IPS-18c (cell line): ENCODE results near the gene GRID1.
"Not testable (repeated sequence)": the region's sequence is repeated elsewhere in the genome, so short reads cannot be mapped to it uniquely, and the experiment has no call there.

Experiments used
- H3K4me3 ChIP-seq: 2 replicates; pipeline ENCODE4 v1.7.0; 2013; ENCODE audit warnings: low read depth, mild to moderate bottlenecking, low read length, moderate library complexity; ENCODE audit not compliant: insufficient read depth
- H3K9me3 ChIP-seq: one replicate; pipeline ENCODE4 v1.6.1; 2013; ENCODE audit warnings: mild to moderate bottlenecking, low read length, moderate library complexity; ENCODE audit not compliant: control insufficient read depth, insufficient read depth

GRID1 gene

DNA sequence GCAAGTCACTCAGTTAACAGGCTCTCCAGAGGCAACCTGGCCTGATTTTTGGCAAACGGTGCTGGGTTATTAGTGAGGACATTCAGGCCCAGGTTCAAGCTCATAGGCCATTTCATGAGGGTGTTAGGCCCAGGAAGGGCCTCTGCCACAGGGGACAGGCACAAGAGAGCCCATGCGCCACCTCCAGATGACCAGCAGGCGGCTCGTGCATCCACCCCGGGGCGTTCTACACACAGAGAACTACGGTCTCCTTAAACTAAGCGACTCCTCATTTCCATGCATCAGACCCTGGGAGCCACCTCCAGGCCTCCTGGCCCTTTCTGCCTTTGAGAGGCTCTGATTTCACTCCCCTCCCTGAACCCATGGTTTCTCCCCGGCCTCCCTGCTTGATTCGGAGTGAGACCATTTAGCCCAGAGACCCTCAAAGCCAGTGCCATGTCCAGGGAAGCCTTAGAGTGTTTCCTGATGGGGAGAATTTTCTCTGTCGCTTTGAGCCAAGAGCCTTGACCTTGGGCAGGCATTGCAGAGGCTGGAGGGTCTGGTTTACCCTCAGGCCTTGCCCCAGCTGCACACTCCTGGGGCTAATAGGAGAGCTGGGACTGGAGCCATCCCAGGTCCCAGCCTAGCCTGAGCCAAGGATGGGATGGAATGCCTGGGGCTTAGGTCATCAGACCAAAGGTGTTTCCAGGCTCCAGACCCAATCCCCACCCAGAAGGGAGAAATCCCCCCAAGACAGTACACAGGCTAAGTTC lies 188.0 kb downstream of the GRID1 start:
- Histone ChIP-seq H3K9me3 (no peaks in the 10 kb centered on the region), H3K4me3 (no peak overlapping the region)

DNA sequence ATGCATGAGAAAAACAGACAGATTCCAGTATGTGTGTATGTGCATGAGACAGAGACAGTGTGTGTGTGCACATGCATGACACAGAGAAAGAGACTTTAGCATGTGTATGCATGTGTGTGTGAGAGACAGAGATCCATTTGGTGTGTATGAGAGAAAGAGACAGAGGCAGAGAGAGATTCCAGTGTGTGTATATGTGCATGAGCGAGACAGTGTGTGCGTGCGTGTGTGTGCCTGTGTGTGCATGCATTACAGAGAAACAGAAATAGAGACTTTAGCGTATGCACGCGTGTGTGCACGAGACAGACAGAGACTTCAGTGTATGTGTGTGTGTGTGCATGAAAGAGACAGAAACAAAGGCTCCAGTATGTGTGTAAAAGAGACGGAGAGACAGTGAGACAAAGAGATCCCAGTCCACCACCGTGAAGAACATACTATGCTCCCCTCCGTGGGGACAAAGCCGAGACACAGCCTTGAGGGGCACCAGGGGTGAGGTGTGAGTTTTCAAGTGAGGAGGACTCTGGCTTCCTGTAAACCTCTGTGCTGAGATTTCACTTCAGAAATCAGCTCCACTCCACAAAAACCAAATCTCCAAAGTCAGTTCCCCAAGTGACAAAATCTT lies 188.9 kb downstream of the GRID1 start:
- Histone ChIP-seq H3K9me3 (no peaks in the 10 kb centered on the region), H3K4me3 (no peak overlapping the region)

DNA sequence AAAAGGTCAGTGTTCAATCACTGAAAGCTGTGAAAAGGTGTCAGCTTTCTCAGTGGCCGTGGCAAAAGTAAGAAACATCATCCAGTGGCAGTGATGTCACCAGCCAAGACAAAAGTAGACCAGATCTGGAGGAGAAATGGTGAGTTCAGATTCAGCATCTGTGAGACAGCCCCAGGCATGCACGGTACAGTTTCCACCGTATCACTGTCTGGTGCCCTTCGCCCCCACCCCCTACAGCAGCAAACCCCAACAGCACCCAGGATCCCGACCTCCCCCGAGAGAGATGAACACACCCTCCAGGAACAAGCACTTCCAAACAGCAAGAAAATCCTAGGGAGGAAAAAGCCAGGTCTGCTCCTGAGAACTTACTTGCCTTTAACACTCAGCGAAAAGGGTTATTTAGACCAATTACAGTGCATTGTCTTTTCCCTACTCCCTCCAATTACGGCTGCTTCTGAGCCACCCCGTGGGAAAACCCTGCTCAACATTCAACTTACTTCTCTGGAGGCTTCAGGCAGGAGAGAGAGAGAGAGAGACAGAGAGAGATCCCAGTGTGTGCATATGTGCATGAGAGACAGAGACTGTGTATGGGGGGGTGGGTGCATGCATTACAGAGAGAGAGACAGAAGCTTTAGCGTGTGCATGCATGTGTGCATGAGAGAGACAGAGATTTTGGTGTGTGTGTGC lies 189.6 kb downstream of the GRID1 start:
- H3K4me3 ChIP-seq, result no peak overlapping the region
- no peaks in the 10 kb centered on the region for H3K9me3 ChIP-seq

DNA sequence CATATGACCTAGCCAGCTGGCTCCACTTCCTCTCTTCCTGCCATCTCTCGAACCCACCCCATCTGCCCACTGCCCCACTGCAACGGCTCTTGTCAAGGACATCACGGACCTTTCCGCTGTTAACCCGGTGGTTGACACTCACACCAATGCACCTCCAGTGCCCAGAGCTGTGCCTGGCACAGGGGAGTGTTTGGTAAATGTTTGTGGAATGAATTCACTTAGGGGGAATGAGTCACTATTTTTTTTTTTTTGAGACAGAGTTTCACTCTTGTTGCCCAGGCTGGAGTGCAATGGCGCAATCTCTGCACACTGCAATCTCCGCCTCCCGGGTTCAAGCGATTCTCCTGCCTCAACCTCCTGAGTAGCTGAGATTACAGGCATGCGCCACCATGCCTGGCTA lies 191.1 kb downstream of the GRID1 start:
- not testable (repeated sequence) for H3K9me3 ChIP-seq, H3K4me3 ChIP-seq

DNA sequence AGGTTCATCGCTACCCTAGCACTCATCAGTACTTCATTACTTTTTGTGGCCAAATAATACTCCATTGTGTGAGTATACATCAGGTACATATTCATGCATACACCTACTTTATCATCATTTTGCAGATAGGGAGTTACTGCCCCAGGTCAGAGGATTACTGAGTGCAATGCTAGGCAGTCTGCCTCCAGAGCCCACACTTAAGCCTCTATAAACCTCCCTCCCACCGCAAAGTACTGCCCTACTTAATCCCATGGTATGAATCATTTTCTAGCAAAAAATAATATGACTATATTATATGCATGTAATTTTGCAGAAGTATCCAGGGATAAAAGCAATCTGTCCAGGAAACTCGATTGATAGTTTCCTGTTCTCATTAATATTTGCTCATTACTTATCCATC lies 194.3 kb downstream of the GRID1 start:
- Histone ChIP-seq H3K9me3 (no peaks in the 10 kb centered on the region), H3K4me3 (no peak overlapping the region)

DNA sequence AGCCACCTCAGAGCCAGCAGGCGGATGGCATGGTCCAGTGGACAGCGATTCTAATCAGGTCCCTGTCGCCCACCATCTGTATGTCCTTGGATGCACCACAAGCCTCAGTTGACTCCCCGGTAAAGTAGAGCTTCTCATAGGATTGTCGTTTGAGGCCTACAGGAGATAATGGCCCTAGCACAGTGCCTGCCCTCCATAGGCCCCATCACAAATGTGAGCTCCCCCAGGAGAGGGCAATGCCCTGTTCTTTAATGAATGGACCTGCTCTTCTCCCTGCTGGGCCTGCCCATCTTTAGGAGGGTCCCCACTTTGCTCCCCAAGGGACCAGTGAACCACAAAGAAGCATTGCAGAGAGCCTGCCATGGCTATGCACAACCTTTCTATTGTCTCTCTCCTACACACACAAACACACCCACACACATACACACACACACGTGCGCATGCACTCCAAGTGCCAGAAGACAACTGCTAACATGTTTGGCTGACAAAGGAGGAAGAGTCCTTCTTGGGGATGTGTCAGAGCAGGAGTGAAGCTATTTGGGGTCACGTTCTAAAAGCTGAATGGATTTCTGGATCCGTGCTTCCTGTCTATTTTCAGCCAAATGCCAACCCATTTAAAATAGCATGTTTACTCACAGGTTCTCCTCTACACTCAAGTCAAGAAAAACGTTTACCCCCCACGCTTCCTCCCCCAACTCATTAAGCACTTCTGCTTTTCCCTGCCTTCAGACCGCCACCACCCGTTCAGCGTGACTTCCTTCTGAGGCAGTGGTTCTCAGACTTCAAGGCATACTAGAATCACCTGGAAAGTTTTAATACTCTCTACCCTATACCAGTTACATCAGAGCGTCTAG lies 196.1 kb downstream of the GRID1 start:
- Histone ChIP-seq H3K9me3 (no peaks in the 10 kb centered on the region), H3K4me3 (no peak overlapping the region)

DNA sequence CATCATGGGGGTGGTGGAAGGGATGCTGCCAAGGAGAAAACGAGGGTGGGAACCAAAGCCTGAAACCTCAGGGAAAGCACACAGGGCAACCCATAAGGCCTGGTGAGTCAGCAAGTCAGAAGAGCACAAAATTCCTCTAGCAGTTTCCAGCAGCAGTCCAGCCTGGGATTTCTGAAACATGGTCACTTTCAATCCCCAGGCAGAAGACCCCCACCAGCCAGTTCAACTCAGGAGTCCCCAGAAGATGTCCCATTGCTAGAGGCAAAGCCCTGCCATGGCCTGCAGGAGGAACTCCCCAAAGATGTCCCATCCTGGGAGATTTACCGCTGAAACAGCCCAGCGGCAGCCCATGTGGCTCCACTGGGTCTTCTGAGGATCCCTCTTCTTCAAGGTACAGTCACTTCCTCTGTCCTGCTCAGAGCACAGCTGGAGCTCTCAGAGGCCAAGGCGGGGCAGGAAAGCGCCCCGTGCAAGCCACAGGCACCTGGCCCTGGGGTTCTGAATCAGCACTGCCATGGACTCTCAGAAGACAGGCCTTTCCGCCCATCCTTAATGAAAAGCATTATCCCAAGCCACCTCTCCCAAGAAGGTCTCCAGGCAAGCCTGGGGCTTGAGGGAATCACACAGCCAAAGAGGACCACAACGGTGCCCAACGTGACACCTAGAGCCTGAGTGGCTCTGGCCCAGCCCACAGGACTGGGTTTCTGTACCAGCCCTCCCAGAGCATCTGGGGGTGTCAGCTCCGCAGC lies 196.9 kb downstream of the GRID1 start:
- Histone ChIP-seq H3K4me3 (no peak overlapping the region), H3K9me3 (no peaks in the 10 kb centered on the region)

DNA sequence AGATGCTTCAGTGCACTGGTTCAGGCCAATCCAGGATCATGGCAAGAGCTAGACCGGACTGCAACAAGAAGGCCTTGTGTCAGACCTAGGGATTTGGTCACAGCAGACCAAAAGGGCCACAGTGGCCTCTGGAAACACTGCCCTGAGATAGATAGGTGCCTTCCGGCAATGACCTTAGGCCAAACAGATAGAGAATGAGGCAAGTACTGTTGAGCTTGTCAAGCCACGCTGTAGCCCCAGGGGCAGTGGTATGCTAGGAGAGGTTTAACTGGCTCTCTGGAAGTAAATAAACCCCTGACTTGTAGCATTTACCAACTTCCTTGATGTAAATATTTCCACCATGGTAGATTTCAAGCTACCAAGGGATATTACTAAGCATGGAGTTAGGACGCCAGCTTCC lies 197.5 kb downstream of the GRID1 start:
- H3K4me3 ChIP-seq, result no peak overlapping the region

DNA sequence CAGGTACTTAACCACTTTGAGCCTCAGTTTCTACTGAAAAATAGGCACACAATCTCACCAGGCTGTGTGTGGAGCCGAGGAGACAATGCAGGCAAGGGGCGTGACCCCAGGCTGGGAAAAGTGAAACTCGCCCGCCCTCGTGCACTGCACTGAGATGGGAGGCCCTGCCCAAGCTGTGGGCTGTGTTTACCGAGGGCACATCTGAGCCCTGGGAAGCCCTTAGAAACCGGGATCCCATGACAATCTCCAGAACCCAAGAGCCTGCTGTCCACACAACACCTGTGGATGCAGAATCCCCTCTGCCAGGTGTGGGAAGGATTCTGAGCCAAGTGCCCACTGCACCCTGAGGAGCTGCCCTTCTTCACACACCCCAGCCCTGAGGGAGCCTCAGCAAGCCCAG lies 198.3 kb downstream of the GRID1 start:
- Histone ChIP-seq H3K9me3 (no peaks in the 10 kb centered on the region), H3K4me3 (no peak overlapping the region)

More for the DNA sequence above, 197.5 kb downstream of the GRID1 start:
- H3K9me3 ChIP-seq, result no peaks in the 10 kb centered on the region

DNA sequence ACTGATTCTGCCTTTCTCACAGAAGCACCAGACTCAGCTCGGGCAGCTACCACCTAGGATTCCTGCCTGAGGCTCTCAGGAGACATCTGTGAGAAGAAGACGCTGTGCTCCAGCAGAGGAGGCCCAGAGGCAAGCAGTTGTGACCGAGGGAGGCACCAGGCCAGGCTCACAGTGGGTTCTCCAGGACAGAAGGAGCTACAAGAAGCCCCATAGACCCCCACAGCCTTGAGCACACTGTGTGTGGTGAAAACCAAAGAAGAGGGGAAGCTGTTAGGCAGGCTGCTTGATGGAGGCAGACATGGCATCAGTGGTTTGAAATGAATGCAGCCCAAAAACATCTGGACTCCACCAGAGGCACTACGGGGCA lies 198.8 kb downstream of the GRID1 start:
- no peak overlapping the region for H3K4me3 ChIP-seq
- no peaks in the 10 kb centered on the region for H3K9me3 ChIP-seq

DNA sequence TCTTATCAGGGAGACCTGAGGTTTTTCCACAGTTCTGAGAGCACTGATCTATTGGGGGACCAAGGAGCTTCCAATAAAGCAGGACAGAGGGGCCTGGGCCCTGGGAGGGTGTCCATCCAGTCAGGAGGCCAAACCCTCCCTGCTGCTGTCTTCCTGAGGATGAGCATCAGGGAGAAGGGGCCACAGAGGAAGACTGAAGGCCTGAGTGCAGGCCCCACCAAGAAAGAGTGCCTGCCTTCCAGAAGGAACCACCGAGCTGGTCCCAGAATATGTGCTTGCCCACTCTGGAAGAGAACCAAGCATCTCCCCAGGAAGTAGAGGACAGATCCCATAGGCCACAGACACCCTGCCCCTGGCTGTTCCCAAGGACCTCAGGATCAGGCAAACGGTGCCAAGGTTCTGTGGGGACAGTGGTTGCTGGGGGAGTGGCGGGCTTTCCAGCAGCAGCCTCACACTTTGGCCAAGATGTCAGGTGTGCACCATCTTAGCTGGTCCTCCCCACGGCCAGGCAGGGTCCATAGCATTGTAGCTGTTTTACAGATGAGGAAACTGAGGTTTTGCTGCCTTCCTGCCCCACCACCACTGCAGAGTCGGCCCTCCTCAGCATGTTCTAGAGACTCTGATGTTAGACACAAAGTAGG lies 199.4 kb downstream of the GRID1 start:
- no peak overlapping the region for H3K4me3 ChIP-seq
- H3K9me3 ChIP-seq, result no peaks in the 10 kb centered on the region

DNA sequence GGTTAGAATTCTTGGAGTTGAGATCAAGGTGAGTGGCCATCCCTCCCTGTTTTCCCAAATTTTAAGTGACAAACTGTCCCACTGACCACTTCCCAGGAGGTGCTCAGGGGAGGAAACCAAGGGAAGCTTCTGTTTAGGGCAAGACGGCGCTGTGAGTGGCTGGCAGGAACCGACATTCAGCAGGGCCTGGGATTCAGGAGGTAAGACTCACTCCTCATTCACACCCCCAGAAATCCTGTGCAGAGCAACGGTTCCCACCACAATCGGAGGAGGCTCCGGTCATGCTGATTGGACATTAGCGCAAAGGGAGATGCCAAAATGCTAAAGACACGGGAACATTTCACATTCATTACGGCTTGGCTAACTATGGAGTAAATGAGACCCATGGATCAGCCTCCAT lies 200.9 kb downstream of the GRID1 start:
- H3K9me3 ChIP-seq, result no peaks in the 10 kb centered on the region
- no peak overlapping the region for H3K4me3 ChIP-seq

DNA sequence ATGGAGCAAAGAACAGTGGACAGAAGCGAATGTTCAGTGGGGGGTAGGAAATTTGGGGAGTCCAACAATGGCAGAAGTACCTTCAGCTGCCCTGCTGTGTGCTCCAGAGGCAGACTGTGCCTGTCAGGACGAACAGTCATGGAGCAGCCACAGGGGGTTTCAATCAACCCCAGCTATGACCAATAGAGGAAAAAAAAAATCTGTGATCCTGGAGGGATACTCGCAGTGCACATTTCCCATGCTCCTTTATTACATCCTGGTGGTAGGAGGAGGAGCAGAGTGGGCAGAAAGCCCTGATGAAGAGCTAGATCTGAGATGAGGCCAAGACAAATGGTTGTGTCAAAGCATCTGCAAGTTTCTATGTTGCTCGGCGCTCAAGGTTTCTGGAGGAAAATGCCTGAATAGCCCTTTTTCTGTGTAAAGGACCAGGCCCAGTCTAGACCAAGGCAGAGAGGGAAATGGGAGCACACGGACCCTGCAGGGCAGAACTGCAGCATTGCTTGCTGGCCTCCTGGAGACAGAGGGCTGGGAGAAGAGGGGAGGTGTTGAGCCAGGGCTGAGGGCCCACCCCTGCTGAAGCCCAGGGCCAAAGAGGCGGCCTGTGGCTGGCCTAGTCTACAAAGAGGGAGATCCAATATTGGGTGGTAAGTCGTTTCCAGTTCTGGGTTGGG lies 201.5 kb downstream of the GRID1 start:
- H3K9me3 ChIP-seq, result no peaks in the 10 kb centered on the region

DNA sequence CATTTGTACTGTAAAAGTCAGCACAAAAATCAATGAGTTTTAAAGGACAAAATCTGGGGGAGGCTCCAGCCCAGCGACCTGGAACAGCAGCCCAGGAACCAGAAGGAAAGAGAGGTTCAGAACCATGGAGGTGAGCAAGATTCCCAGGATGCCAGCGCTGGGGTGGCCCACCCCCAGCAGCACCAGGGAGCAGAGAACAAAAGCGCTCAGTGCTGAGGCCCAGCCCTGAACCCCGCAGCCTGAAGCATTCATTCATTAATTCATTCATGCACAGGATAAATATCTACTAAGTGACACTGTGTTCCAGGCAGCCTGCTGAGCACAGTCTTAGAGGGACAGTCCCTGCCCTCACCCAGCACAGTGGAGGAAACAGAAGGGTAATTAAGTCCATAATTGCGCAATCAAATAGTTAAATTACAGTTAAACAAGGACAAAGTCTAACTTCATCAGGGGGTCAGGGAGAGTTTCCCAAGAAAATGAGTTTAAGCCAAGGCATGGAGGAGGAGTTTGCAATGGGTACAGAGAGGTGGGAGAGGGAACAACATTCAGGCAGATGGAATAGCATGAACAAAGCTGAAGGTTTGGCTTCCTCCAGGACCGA lies 202.3 kb downstream of the GRID1 start:
- no peak overlapping the region for H3K4me3 ChIP-seq

More for the DNA sequence above, 201.5 kb downstream of the GRID1 start:
- H3K4me3 ChIP-seq, result no peak overlapping the region

DNA sequence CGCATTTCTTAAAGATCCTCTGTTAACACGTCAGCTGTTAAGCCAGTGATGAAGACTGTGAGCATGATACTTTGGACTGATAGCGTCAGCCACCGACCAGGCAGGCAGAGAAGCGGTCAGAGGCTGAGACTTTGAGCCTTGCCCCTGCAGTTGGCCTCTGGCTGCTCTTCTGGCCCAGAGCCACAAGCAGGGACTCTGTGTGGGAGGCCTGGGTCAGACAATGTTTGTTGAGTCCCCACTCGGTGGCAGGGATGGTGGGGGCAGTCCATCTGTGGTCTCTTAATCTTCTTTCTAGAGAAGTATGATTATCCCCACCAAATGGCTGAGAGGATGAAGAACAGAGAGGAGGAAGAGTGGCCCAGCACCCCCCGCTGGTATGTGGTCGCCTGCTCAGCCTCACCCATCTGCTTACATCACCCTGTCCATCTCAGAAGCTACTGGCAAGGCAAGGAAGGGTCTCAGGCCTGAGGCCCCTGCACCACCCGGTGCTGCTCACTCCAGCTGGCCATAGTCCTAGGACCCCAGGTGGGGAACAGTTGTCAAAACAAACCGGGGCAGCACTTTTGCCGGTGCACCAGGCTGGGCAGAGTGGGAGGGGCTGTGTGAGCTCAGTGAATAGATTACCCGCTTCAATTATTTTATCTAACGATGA lies 202.9 kb downstream of the GRID1 start:
- no peak overlapping the region for H3K4me3 ChIP-seq

More for the DNA sequence above, 202.3 kb downstream of the GRID1 start:
- H3K9me3 ChIP-seq, result no peaks in the 10 kb centered on the region

More for the DNA sequence above, 202.9 kb downstream of the GRID1 start:
- H3K9me3 ChIP-seq, result no peaks in the 10 kb centered on the region
